Measurements from ENCODE around the gene TBC1D24.

DNA sequence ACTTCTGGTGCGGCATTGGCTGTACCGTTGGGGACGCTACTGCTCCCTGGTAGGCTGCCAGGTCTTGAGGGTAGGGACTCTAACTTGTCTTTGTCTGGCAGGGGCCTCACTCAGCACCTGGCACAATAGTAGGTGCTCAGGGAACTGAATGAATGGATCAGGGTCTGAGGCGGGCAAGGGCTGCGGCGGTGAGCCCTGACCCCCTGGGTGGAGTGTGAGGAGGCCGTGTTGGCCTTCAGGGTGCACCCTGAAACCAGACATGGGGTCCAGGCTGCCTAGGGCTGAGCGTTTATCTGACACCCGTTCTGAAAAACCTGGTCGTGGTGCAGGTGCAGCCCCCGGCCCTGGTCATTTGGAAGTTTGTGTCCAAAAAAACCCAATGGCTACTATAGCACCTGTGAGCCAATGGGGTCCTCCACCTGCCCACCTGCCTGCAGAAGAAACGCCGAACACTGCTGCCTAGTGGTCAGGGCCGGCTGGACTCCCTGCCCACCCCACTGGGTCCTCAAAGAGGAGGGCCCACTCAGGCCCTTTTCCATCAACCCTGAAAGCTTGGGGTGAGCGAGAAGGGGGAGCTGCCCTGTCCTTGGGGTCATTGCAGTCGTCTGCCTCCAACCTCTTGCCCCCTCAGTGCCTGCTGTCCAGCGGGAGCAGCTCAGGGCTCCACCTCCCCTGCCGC is 33.9 kb downstream of the TBC1D24 start:
- TF ChIP-seq CTCF (IDR thresholded peaks at IDR 0.05; ENCODE audit: low read depth, low read length) (no peak), EZH2phosphoT487 (IDR thresholded peaks at IDR 0.05; ENCODE audit: low read depth) (no peak)
